ENCODE results near the gene OR8U1. TPM values are rescaled to one million over a fixed set of nuclear protein-coding genes. Genes with fewer than 3 reads are reported as not detected.
"Not testable (repeated sequence)": the region's sequence is repeated elsewhere in the genome, so short reads cannot be mapped to it uniquely, and the experiment has no call there.

The OR8U1 gene
- not detected in 2 replicates for polyA plus RNA-seq (2014; cell fraction: cytosol; rRNA removed)
- not detected in 2 replicates for polyA plus RNA-seq (2014; cell fraction: nucleus; rRNA removed)

DNA sequence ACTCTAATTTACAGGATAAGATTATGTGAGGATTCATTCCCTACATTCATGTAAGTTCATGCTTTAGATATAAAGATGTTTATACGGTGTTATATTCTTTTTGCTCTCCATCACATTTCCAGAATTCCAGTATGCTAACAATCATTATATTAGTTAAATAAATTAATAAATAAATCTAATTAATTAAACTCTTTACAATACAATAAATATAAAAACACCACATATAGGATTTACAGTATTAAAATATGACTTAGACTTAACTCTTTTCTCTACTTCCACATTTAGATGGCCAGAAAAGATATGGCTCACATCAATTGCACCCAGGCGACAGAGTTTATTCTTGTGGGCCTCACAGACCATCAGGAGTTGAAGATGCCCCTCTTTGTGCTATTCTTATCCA, at the start of gene OR8U1:
OR8U1 (plus strand) TSS at position 301 of the 400 bp plus-strand sequence; CDS start at position 301, 0 bp downstream.
- no peak for DNase-seq (ENCODE audit: low spot score)

DNA sequence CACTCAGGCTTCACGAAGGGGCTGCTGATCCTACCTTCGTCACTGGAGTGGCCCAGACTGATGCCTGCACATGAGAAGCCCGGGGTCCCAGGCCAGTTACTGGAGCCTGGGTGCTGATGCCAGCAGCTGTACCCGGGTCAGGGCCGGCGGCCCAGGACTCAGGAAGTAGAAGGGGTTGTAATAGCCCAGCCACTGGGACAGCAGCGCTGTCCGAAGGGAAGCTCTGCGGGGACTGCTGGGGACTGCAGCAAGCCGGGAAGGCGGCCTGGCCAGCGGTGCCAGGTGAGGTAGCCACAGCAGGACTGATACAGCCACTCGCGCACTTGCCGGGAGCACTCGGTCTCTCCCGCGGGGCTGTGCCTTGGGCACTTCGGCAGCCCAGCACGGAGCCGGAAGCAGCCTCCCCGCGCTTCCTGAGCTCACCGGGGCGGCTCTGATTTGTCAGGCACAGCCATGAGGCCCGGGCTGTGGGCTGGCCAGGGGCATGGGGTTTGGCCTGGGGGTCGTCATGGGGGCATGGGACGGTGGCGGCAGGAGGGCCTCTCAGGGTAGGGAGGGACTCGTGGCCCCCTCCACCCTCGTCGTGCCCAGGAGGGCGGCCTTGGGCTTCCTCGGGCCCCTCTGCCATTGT, 43.4 kb upstream of the OR8U1 start:
- DNase-seq (ENCODE audit: low spot score): no peak

- DNase-seq (ENCODE audit: low spot score): no peak
Observed at GRCh38 chr11:56333156-56333555, 42.3 kb upstream of the OR8U1 start.

DNA sequence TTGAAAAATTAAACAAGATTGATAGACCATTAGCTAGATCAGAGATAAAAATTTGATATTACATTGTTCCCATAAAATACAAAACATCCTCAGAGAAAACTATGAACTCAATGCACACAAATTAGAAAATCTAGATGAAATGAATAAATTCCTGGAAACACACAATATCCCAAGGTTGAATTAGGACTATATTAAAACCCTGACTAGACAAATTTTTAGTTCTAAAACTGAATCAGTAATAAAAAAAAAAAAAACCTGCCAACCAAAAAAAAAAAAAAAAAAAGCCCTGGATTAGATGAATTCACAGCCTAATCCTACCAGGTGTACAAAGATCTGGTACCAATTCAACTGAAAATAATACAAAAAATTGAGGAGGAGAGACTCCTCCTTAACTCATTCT, 35.1 kb upstream of the OR8U1 start:
- no peak for DNase-seq (ENCODE audit: low spot score)

GRCh38 chr11:56345739-56346138, 29.7 kb upstream of the OR8U1 start, which contains the start of gene OR8K1:
TSS of gene OR8K1 (plus strand) at chr11:56346039. CDS start at chr11:56346039, 0 bp downstream.
- DNase-seq (ENCODE audit: low spot score): no peak

- DNase-seq (ENCODE audit: low spot score): no peak
Observed at GRCh38 chr11:56353991-56354390, 21.4 kb upstream of the OR8U1 start, which contains the start of gene OR8J1. TSS of gene OR8J1 (plus strand) at chr11:56354291. CDS start at chr11:56360247, 5,956 bp downstream.

GRCh38 chr11:56380120-56380519, 4.7 kb downstream of the OR8U1 start:
- DNase-seq (ENCODE audit: low spot score): no peak

- DNase-seq (ENCODE audit: low spot score): no peak
Observed at GRCh38 chr11:56394381-56394780, 19.0 kb downstream of the OR8U1 start.

GRCh38 chr11:56396047-56396446, 20.6 kb downstream of the OR8U1 start:
- no peak for DNase-seq (ENCODE audit: low spot score)

- DNase-seq (ENCODE audit: low spot score): not testable (repeated sequence)
Observed at GRCh38 chr11:56401858-56402461, 26.5 kb downstream of the OR8U1 start.

- DNase-seq (ENCODE audit: low spot score): no peak
Observed at GRCh38 chr11:56404393-56404792, 29.0 kb downstream of the OR8U1 start.

GRCh38 chr11:56410801-56411200, 35.4 kb downstream of the OR8U1 start:
- DNase-seq (ENCODE audit: low spot score): no peak

GRCh38 chr11:56412396-56412795, 37.0 kb downstream of the OR8U1 start, which contains the start of gene OR5AL1:
TSS of gene OR5AL1 (plus strand) at chr11:56412696.
- DNase-seq (ENCODE audit: low spot score): no peak
